Testis (tissue), 2 donors: ENCODE measurements around the gene CDKN2B.

Experiments used
- POLR2A ChIP-seq: fragments of 450-650 bp; IDR thresholded peaks from one replicate; pipeline ENCODE4 v1.6.1; 2017; ENCODE audit warnings: antibody characterized with exemption, mild to moderate bottlenecking, moderate library complexity
- TF ChIP-seq, protein P1 (sequence below), 3 experiments: fragments of 450-650 bp in 2 of 3; fragments of 200-600 bp in 1 of 3; sonication (generic) in 1 of 3; IDR thresholded peaks; one replicate each; pipeline ENCODE4 v1.5.1; 2016 to 2019; ENCODE audit warnings: antibody characterized with exemption in 3 of 3, mild to moderate bottlenecking in 2 of 3, moderate library complexity in 1 of 3

DNA sequence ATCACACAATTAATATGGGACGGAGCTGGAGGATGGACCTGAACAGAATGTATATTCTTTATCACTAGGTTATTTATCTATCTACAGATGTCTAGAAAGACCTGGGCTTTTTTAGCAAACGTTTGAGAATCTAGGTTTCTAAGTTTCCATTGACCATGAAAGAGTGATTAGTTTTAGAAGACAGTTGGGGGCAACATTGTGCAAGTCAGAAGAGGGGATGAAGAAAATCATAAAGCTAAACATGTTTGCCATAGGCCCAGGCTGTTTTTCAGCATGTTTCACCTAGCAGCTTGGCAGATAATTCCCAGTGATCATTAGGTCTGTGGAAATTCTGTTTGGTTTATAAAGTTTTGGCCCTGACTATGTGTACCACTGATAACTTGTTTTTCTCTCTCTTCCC is 44.1 kb upstream of the CDKN2B start:
- TF ChIP-seq, protein P1, sequence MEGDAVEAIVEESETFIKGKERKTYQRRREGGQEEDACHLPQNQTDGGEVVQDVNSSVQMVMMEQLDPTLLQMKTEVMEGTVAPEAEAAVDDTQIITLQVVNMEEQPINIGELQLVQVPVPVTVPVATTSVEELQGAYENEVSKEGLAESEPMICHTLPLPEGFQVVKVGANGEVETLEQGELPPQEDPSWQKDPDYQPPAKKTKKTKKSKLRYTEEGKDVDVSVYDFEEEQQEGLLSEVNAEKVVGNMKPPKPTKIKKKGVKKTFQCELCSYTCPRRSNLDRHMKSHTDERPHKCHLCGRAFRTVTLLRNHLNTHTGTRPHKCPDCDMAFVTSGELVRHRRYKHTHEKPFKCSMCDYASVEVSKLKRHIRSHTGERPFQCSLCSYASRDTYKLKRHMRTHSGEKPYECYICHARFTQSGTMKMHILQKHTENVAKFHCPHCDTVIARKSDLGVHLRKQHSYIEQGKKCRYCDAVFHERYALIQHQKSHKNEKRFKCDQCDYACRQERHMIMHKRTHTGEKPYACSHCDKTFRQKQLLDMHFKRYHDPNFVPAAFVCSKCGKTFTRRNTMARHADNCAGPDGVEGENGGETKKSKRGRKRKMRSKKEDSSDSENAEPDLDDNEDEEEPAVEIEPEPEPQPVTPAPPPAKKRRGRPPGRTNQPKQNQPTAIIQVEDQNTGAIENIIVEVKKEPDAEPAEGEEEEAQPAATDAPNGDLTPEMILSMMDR (IDR thresholded peaks at IDR 0.05) = no peak
- TF ChIP-seq POLR2A = no peak
